NB4 (cell line): Measurements from ENCODE around the gene MICA.

ENCODE experiments used
- CTCF ChIP-seq: IDR thresholded peaks from one replicate; pipeline ENCODE4 v1.5.1; 2012; ENCODE audit warnings: low read depth, low read length
- MYC ChIP-seq: IDR thresholded peaks from 2 replicates; pipeline ENCODE4 v1.6.1; 2011; ENCODE audit warnings: low read depth, low read length
- POLR2A ChIP-seq: IDR thresholded peaks from 2 replicates; pipeline ENCODE4 v1.6.1; 2011; ENCODE audit warnings: mild to moderate bottlenecking; ENCODE audit not compliant: insufficient read length; ENCODE audit errors: extremely low read depth

- TF ChIP-seq MYC, result no peak
- TF ChIP-seq CTCF, result no peak
- TF ChIP-seq POLR2A, result no peak
These were observed 16.4 kb downstream of the MICA start for GRCh38 chr6:31419842-31420241.
